ENCODE results near the gene PHAF1. TPM values are rescaled to one million over a fixed set of nuclear protein-coding genes. Genes with fewer than 3 reads are reported as not detected.
A peak's percentile ranks its signal among the peaks of the same experiment; 100 is the strongest.

Gene PHAF1
- total and polyA plus RNA-seq, 2 of the 13 experiments (the other 11 are each of a cell fraction or from before 2014, with no cell fraction given) = 48.3 to 174 TPM

DNA sequence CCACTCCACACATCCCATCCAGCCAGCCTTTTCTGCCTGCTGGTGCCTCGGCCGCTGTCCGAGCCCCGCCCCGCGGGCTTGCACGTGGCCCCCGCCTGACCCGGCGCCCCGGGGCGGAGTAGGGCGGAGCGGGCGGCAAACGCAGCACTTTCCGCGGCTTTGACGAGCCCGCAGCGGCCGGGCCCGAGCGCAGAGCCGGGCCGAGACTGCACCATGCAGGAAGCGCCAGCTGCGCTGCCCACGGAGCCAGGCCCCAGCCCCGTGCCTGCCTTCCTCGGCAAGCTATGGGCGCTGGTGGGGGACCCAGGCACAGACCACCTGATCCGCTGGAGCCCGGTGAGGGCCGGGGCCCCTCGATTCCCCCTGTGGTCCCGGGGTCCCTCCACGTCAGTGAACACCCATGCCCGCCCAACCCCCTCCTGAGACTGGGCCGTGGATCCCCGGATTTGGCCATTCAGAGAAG lies 54.9 kb downstream of the PHAF1 start, which contains the start of gene HSF4 (continued):
- TF ChIP-seq HOMEZ (CRISPR knock-in tag; IDR thresholded peaks at IDR 0.05; ENCODE audit: low read depth) (no peak), HNRNPUL1 (IDR thresholded peaks at IDR 0.05; ENCODE audit: low read depth, low read length) (no peak), NFYB (CRISPR knock-in tag; IDR thresholded peaks at IDR 0.05) (no peak), MIER2 (CRISPR knock-in tag; IDR thresholded peaks at IDR 0.05) (peak; percentile 61; the same call in 1 of the 2 replicates), RFXAP (CRISPR knock-in tag; IDR thresholded peaks at IDR 0.05; ENCODE audit: borderline replicate concordance) (peak; percentile 95), EP300 (IDR thresholded peaks at IDR 0.05; ENCODE audit: low read depth in 2 of 2, low read length in 2 of 2) (peak; percentile 21 to 70; a peak in 2 of 4 replicates), EP300 (CRISPR knock-in tag; IDR thresholded peaks at IDR 0.05; ENCODE audit: borderline replicate concordance) (peak; percentile 72), ZNF792 (CRISPR knock-in tag; IDR thresholded peaks at IDR 0.05) (peak; percentile 91), AGO1 (IDR thresholded peaks at IDR 0.05; ENCODE audit: low read depth, low read length, poor library complexity, severe bottlenecking) (peak; percentile 82), KLF9 (CRISPR knock-in tag; IDR thresholded peaks at IDR 0.05; ENCODE audit: low read depth) (peak; percentile 63; the same call in 1 of the 2 replicates), KDM6A (CRISPR knock-in tag; IDR thresholded peaks at IDR 0.05; ENCODE audit: low read depth) (no peak), ONECUT2 (CRISPR knock-in tag; IDR thresholded peaks at IDR 0.05) (peak; percentile 52; the same call in 1 of the 2 replicates), ZSCAN22 (CRISPR knock-in tag; IDR thresholded peaks at IDR 0.05) (no peak), ZNF556 (CRISPR knock-in tag; IDR thresholded peaks at IDR 0.05; ENCODE audit: borderline replicate concordance) (no peak), ZFP62 (CRISPR knock-in tag; IDR thresholded peaks at IDR 0.05) (no peak), ZNF468 (CRISPR knock-in tag; IDR thresholded peaks at IDR 0.05) (peak; percentile 78; the same call in 1 of the 2 replicates), ADNP (CRISPR knock-in tag; IDR thresholded peaks at IDR 0.05) (no peak), STAT5B (CRISPR knock-in tag; IDR thresholded peaks at IDR 0.05) (peak; percentile 90), ZNF747 (CRISPR knock-in tag; IDR thresholded peaks at IDR 0.05; ENCODE audit: borderline replicate concordance) (0 out of 2 replicates have a peak, but pooled peaks have one; percentile 24), ZFP36L1 (CRISPR knock-in tag; IDR thresholded peaks at IDR 0.05) (peak; percentile 84; the same call in 1 of the 2 replicates), FLYWCH1 (CRISPR knock-in tag; IDR thresholded peaks at IDR 0.05) (no peak), TGIF2 (CRISPR knock-in tag; IDR thresholded peaks at IDR 0.05) (peak; percentile 79; the same call in 1 of the 2 replicates), ZNF121 (CRISPR knock-in tag; IDR thresholded peaks at IDR 0.05) (peak; percentile 77; the same call in 1 of the 2 replicates), ZNF3 (CRISPR knock-in tag; IDR thresholded peaks at IDR 0.05) (no peak), ZNF317 (CRISPR knock-in tag; IDR thresholded peaks at IDR 0.05) (no peak)
- TF ChIP-seq, protein P1, sequence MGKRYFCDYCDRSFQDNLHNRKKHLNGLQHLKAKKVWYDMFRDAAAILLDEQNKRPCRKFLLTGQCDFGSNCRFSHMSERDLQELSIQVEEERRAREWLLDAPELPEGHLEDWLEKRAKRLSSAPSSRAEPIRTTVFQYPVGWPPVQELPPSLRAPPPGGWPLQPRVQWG (CRISPR knock-in tag; IDR thresholded peaks at IDR 0.05; ENCODE audit: borderline replicate concordance, low read depth) = no peak
- TF ChIP-seq, protein P2, sequence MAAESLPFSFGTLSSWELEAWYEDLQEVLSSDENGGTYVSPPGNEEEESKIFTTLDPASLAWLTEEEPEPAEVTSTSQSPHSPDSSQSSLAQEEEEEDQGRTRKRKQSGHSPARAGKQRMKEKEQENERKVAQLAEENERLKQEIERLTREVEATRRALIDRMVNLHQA (CRISPR knock-in tag; IDR thresholded peaks at IDR 0.05) = no peak
- TF ChIP-seq, protein P3, sequence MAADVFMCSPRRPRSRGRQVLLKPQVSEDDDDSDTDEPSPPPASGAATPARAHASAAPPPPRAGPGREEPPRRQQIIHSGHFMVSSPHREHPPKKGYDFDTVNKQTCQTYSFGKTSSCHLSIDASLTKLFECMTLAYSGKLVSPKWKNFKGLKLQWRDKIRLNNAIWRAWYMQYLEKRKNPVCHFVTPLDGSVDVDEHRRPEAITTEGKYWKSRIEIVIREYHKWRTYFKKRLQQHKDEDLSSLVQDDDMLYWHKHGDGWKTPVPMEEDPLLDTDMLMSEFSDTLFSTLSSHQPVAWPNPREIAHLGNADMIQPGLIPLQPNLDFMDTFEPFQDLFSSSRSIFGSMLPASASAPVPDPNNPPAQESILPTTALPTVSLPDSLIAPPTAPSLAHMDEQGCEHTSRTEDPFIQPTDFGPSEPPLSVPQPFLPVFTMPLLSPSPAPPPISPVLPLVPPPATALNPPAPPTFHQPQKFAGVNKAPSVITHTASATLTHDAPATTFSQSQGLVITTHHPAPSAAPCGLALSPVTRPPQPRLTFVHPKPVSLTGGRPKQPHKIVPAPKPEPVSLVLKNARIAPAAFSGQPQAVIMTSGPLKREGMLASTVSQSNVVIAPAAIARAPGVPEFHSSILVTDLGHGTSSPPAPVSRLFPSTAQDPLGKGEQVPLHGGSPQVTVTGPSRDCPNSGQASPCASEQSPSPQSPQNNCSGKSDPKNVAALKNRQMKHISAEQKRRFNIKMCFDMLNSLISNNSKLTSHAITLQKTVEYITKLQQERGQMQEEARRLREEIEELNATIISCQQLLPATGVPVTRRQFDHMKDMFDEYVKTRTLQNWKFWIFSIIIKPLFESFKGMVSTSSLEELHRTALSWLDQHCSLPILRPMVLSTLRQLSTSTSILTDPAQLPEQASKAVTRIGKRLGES (CRISPR knock-in tag; IDR thresholded peaks at IDR 0.05; ENCODE audit: borderline replicate concordance) = peak; percentile 99

Data from HepG2 (cell line).